Upper lobe of left lung (tissue), 6 donors: Measurements from ENCODE around the gene CIITA. TPM values are rescaled to one million over a fixed set of nuclear protein-coding genes. Genes with fewer than 3 reads are reported as not detected.
A peak's percentile ranks its signal among the peaks of the same experiment; 100 is the strongest.

Experiments used
- ATAC-seq, 2 donors: fragments of 200-7000 bp; cut with Tn5 transposase; one replicate each; pipeline ENCODE4 v1.9.1; 2022; ENCODE audit warnings: mild to moderate bottlenecking in 2 of 2, moderate library complexity in 2 of 2; ENCODE audit not compliant: low FRiP score in 2 of 2
- DNase-seq, 2 donors: peaks; one replicate each; pipeline ENCODE4 v3.0.0-alpha.2; 2019 to 2020
- H3K27ac ChIP-seq, 4 donors: fragments of 200-600 bp; sonication (generic); one replicate each; pipeline ENCODE4 v1.5.1; 2016 to 2019
- H3K27me3 ChIP-seq, 4 donors: fragments of 200-600 bp; sonication (generic); one replicate each; pipeline ENCODE4 v1.5.1; 2017 to 2019
- H3K36me3 ChIP-seq, 4 donors: fragments of 200-600 bp; sonication (generic); one replicate each; pipeline ENCODE4 v1.5.1; 2016 to 2019
- H3K4me1 ChIP-seq, 4 donors: fragments of 200-600 bp; sonication (generic); one replicate each; pipeline ENCODE4 v1.5.1; 2018 to 2019
- H3K4me3 ChIP-seq, 4 donors: fragments of 200-600 bp; sonication (generic); one replicate each; pipeline ENCODE4 v1.5.1; 2017 to 2019; ENCODE audit warnings: mild to moderate bottlenecking in 2 of 4, moderate library complexity in 1 of 4
- H3K9me3 ChIP-seq, 4 donors: fragments of 200-600 bp; sonication (generic); one replicate each; pipeline ENCODE4 v1.5.1; 2018 to 2019
- CTCF ChIP-seq, 6 experiments: fragments of 450-650 bp in 4 of 6; fragments of 200-600 bp in 2 of 6; sonication (generic) in 2 of 6; IDR thresholded peaks; one replicate each; pipeline ENCODE4 v1.5.1; 2016 to 2019; ENCODE audit warnings: antibody characterized with exemption in 6 of 6
- EP300 ChIP-seq, 4 donors: sonication (generic); formaldehyde crosslinking; IDR thresholded peaks; one replicate each; pipeline ENCODE4 v1.5.1; 2017; ENCODE audit warnings: antibody characterized with exemption in 4 of 4, control low read depth in 2 of 4
- POLR2A ChIP-seq, 4 donors: fragments of 450-650 bp; IDR thresholded peaks; one replicate each; pipeline ENCODE4 v1.5.1; 2016 to 2017; ENCODE audit warnings: antibody characterized with exemption in 4 of 4, mild to moderate bottlenecking in 2 of 4
- POLR2AphosphoS5 ChIP-seq, 2 donors: sonication (generic); formaldehyde crosslinking; IDR thresholded peaks; one replicate each; pipeline ENCODE4 v1.5.1; 2017; ENCODE audit warnings: antibody characterized with exemption in 2 of 2
- WGBS, 2 donors: methylation state at CpG; one replicate each; pipeline ENCODE4 v1.1.5; 2017 to 2018; 5-methylcytosine and 5-hydroxymethylcytosine counted together
- total RNA-seq, 6 donors: library from RNA; depleted of rRNA in 4 of 6; stranded (reverse); fragments of >200 nt in 4 of 6; gene quantifications; one replicate each; pipeline versions ENCODE4 v1.1.0 to v1.2.1, GENCODE V29; 2016 to 2021
- donor health status: DM: no; HTN: no; CAD: no; lungs with moderate emphysema.
- donor health status: DM: no; HTN: yes; CAD: no; lungs with severe emphysema.

CIITA gene
- total RNA-seq, 6 donors from 2014 or later = 27.2 to 145 (median 83.2) TPM

- 78 to 85% methylated on average over 6 of the region's 6 CpGs for WGBS, 2 donors
- Histone ChIP-seq H3K27ac (peak overlapping the region in 3 of 4 donors; percentile 36 to 80 (median 79)), H3K36me3 (no peaks in the 10 kb centered on the region), H3K4me3 (no peak overlapping the region), H3K4me1 (peaks cover 40 to 68% (median 50%) of the 10 kb centered on the region in 4 donors), H3K27me3 (no peaks in the 10 kb centered on the region), H3K9me3 (no peaks in the 10 kb centered on the region)
- DNase-seq (no peak), ATAC-seq (no peak)
- TF ChIP-seq POLR2A (IDR thresholded peaks at IDR 0.05) = no peak
- TF ChIP-seq POLR2AphosphoS5 (IDR thresholded peaks at IDR 0.05) = no peak
- no peak for TF ChIP-seq CTCF (IDR thresholded peaks at IDR 0.05)
- no peak for TF ChIP-seq EP300 (IDR thresholded peaks at IDR 0.05)
Observed at GRCh38 chr16:10867199-10867598, 9.8 kb upstream of the CIITA start.

- TF ChIP-seq EP300 (IDR thresholded peaks at IDR 0.05) (no peak), POLR2A (IDR thresholded peaks at IDR 0.05) (no peak), POLR2AphosphoS5 (IDR thresholded peaks at IDR 0.05) (no peak), CTCF (IDR thresholded peaks at IDR 0.05) (no peak)
- no peaks in the 10 kb centered on the region for H3K27me3 ChIP-seq
- 61 to 68% methylated on average over 6 of the region's 6 CpGs for WGBS, 2 donors
- H3K36me3 ChIP-seq = no peaks in the 10 kb centered on the region
- H3K4me3 ChIP-seq = peak overlapping the region in 1 of 4 donors; percentile 31
- no peak for DNase-seq
- no peak for ATAC-seq
- peaks cover 41 to 63% (median 49%) of the 10 kb centered on the region in 4 donors for H3K4me1 ChIP-seq
- H3K9me3 ChIP-seq = no peaks in the 10 kb centered on the region
- peak overlapping the region; percentile 3 to 80 (median 78) for H3K27ac ChIP-seq
Observed at GRCh38 chr16:10868104-10868595, 8.9 kb upstream of the CIITA start.

- peak in 1 of 4 donors; percentile 51 for TF ChIP-seq POLR2A (IDR thresholded peaks at IDR 0.05)
- no peak for TF ChIP-seq CTCF (IDR thresholded peaks at IDR 0.05)
- TF ChIP-seq POLR2AphosphoS5 (IDR thresholded peaks at IDR 0.05) = peak in 1 of 2 donors; percentile 42
- H3K27me3 ChIP-seq = no peaks in the 10 kb centered on the region
- peak overlapping the region; percentile 20 to 80 (median 78) for H3K27ac ChIP-seq
- DNase-seq (peak; percentile 42 to 77), ATAC-seq (peak; percentile 28 to 67)
- no peaks in the 10 kb centered on the region for H3K9me3 ChIP-seq
- no peaks in the 10 kb centered on the region for H3K36me3 ChIP-seq
- WGBS, 2 donors = 23 to 28% methylated on average over 13 of the region's 13 CpGs
- H3K4me3 ChIP-seq = peak overlapping the region in 2 of 4 donors; percentile 17 to 31
- peaks cover 41 to 63% (median 49%) of the 10 kb centered on the region in 4 donors for H3K4me1 ChIP-seq
Observed at GRCh38 chr16:10868596-10869469, 8.2 kb upstream of the CIITA start.

- TF ChIP-seq POLR2AphosphoS5 (IDR thresholded peaks at IDR 0.05) (no peak), POLR2A (IDR thresholded peaks at IDR 0.05) (no peak), CTCF (IDR thresholded peaks at IDR 0.05) (no peak), EP300 (IDR thresholded peaks at IDR 0.05) (no peak)
- Histone ChIP-seq H3K27ac (peak overlapping the region; percentile 48 to 80 (median 76)), H3K4me1 (peaks cover 41 to 63% (median 49%) of the 10 kb centered on the region in 4 donors), H3K36me3 (no peaks in the 10 kb centered on the region), H3K4me3 (no peak overlapping the region), H3K9me3 (no peaks in the 10 kb centered on the region), H3K27me3 (no peaks in the 10 kb centered on the region)
- DNase-seq (no peak), ATAC-seq (no peak)
- 74 to 79% methylated on average over 5 of the region's 5 CpGs for WGBS, 2 donors
Observed at GRCh38 chr16:10870137-10870776, 6.7 kb upstream of the CIITA start.
